Stimulated activated CD8-positive, alpha-beta memory T cell treated with anti-CD3 and anti-CD28 coated beads, Interleukin-4, amount 100 ng/mL, for 48 hours (primary cell): Measurements from ENCODE around the gene HTRA3.
"Not testable (repeated sequence)": the region's sequence is repeated elsewhere in the genome, so short reads cannot be mapped to it uniquely, and the experiment has no call there.

Experiments
- DNase-seq: peaks from one replicate; pipeline ENCODE4 v3.0.0-alpha.2; 2020

HTRA3 gene

GRCh38 chr4:8332038-8332857, 62.7 kb downstream of the HTRA3 start:
- DNase-seq, result no peak

GRCh38 chr4:8332891-8333331, 63.4 kb downstream of the HTRA3 start:
- no peak for DNase-seq

- DNase-seq, result no peak
Measured at GRCh38 chr4:8333726-8334460, 64.3 kb downstream of the HTRA3 start.

- no peak for DNase-seq
Measured at GRCh38 chr4:8334786-8335460, 65.4 kb downstream of the HTRA3 start.

GRCh38 chr4:8335848-8336247, 66.3 kb downstream of the HTRA3 start:
- no peak for DNase-seq

GRCh38 chr4:8336412-8337075, 67.0 kb downstream of the HTRA3 start:
- DNase-seq, result no peak

GRCh38 chr4:8338351-8338961, 68.9 kb downstream of the HTRA3 start:
- DNase-seq, result no peak

- DNase-seq, result no peak
Measured at GRCh38 chr4:8340781-8341241, 71.3 kb downstream of the HTRA3 start.

GRCh38 chr4:8341281-8341680, 71.7 kb downstream of the HTRA3 start:
- not testable (repeated sequence) for DNase-seq

- DNase-seq, result no peak
Measured at GRCh38 chr4:8341691-8342090, 72.1 kb downstream of the HTRA3 start.

GRCh38 chr4:8342651-8343261, 73.2 kb downstream of the HTRA3 start:
- no peak for DNase-seq

GRCh38 chr4:8343262-8343966, 73.9 kb downstream of the HTRA3 start:
- DNase-seq, result no peak

- no peak for DNase-seq
Measured at GRCh38 chr4:8343967-8344331, 74.4 kb downstream of the HTRA3 start.

- no peak for DNase-seq
Measured at GRCh38 chr4:8344377-8344776, 74.8 kb downstream of the HTRA3 start.

GRCh38 chr4:8345053-8345945, 75.7 kb downstream of the HTRA3 start:
- DNase-seq, result no peak

GRCh38 chr4:8345946-8346814, 76.6 kb downstream of the HTRA3 start:
- DNase-seq, result no peak

GRCh38 chr4:8346838-8347605, 77.5 kb downstream of the HTRA3 start:
- no peak for DNase-seq

GRCh38 chr4:8347660-8348059, 78.1 kb downstream of the HTRA3 start:
- DNase-seq, result no peak

GRCh38 chr4:8348071-8348470, 78.5 kb downstream of the HTRA3 start:
- no peak for DNase-seq
